AG08395 (cell line): Measurements from ENCODE around the gene FRMD3.
"Not testable (repeated sequence)": the region's sequence is repeated elsewhere in the genome, so short reads cannot be mapped to it uniquely, and the experiment has no call there.

ENCODE experiments used
- DNase-seq: peaks from one replicate; pipeline ENCODE4 v3.0.0; 2012; ENCODE audit warnings: mixed read lengths, low spot score

Gene FRMD3

GRCh38 chr9:83523684-83524083 is 14.5 kb downstream of the FRMD3 start:
- DNase-seq, result no peak

DNA sequence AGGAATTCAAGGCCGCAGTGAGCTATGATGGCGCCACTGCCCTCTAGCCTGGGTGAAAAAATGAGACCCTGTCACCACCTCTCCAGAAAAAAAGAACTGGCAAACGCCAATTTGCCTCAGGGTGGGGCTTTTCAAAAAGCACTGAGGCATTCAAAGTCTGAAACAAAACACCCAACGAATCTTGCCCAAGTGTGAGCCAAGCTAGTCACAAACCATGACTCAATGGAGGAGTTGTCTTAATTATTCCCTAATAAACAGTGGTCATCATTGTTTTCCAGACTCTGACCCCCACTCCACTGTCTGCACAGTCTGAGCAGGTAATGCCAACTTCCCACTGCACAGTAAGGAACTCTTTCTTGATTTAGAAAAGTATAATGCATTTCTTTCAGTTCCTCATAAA is 16.8 kb downstream of the FRMD3 start:
- DNase-seq, result no peak

DNA sequence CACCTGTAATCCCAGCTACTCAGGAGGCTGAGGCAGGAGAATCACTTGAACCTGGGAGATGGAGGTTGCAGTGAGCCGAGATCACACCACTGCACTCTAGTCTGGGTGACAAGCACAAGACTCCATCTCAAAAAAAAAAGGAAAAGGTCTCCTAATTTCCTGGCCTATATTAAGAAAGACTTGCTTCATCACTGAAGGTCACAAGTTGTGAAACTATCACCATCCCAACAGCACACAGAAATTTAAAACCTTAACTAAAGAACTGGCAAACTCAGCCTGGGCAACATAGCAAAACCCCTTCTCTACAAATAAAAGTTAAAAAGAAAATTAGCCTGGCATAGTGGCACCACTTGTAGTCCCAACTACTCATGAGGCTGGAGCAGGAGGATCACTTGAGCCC is 17.2 kb downstream of the FRMD3 start:
- DNase-seq, result no peak

- DNase-seq, result no peak
These were observed 17.9 kb downstream of the FRMD3 start for GRCh38 chr9:83520292-83520691.

DNA sequence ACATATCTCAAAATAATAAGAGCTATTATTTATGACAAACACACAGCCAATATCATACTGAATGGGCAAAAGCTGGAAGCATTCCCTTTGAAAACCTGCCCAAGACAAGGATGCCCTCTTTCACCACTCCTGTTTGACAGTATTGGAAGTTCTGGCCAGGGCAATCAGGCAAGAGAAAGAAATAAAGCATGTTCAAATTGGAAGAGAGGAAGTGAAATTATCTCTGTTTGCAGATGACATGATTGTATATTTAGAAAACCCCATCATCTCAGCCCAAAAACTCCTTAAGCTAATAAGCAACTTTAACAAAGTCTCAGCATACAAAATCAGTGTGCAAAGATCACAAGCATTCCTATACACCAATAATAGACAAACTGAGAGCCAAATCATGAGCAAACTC is 20.2 kb downstream of the FRMD3 start:
- DNase-seq, result not testable (repeated sequence)

GRCh38 chr9:83514767-83515166 is 23.4 kb downstream of the FRMD3 start:
- no peak for DNase-seq

DNA sequence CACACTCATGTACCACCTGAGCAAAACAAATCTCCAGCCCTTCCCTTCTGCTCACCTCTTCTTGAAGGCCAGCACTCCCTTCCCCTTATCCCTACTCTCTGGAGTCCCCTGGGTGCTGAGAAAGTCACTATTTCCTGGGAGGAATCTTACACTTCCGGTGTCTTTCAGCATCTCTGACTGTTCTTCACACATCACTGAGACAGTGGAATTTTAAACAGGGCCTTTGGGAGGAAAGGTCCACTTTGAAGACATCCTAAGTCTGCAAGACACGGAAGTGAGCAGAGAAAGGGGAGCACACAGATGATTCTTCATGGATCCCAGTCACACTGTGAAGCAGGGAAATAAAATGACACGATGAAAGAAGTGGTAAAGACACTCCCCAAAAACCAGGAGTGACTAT is 25.6 kb downstream of the FRMD3 start:
- no peak for DNase-seq

- peak; percentile 24 for DNase-seq
These were observed 27.1 kb downstream of the FRMD3 start for GRCh38 chr9:83511051-83511450.

DNA sequence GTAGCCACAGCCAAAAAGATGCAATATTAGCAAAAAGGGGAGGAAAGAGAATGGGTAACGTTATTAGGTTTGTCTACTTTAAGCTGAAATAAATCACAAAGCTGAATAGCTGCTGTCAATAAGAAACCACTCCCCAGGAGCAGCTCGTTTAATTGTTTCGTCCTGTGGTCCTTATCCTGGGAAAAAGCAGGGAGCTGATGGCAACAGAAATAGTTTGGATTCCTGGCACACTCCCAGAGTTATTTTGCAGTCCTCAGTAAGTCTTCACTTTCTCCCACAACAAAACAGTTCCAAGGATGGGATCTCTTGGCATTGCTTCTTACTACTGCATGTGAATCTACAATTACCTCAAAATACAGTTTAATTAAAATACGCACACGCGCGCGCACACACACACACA is 28.8 kb downstream of the FRMD3 start:
- DNase-seq, result peak; percentile 62

- no peak for DNase-seq
These were observed 30.1 kb downstream of the FRMD3 start for GRCh38 chr9:83508067-83508466.

GRCh38 chr9:83505282-83505681 is 32.9 kb downstream of the FRMD3 start:
- no peak for DNase-seq

GRCh38 chr9:83503866-83504265 is 34.3 kb downstream of the FRMD3 start:
- no peak for DNase-seq

DNA sequence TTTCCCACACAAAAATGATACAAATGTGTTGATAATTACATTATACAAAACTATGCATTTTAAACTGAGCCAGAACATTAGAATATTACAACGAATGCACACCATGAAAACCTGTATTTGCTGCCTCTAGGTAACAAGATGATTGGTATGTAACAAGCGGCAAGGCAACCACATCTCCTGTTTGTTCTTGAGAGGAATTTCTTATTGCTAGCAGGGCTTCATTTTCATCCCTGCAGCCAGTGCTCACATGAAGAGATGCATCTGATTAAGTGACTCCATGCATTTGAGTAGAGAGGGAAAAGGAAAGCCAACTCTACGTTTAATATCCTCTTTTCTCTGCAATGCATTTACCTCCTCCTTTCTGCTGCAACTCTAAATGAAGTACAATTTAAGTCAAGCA is 36.6 kb downstream of the FRMD3 start:
- DNase-seq, result no peak

DNA sequence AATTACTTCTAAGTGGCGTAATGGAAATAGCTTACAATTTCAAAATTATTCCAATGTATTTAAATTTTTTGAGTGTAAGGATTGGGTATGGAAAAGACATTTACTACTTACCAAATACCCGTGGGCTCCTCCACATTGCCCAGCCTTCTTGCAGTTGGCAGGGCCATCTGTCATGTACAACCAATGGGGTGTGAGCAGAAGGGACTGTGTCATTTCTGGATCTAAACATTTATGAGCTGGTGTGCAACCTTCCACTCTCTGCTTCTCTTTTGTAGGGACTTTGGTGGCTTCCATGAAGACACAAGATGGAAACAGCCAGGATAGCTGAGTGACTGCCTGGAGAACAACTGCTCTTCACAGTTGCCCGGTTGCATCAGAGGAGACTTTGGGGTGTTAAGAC is 40.8 kb downstream of the FRMD3 start:
- no peak for DNase-seq

GRCh38 chr9:83491995-83492394 is 46.2 kb downstream of the FRMD3 start:
- no peak for DNase-seq

DNA sequence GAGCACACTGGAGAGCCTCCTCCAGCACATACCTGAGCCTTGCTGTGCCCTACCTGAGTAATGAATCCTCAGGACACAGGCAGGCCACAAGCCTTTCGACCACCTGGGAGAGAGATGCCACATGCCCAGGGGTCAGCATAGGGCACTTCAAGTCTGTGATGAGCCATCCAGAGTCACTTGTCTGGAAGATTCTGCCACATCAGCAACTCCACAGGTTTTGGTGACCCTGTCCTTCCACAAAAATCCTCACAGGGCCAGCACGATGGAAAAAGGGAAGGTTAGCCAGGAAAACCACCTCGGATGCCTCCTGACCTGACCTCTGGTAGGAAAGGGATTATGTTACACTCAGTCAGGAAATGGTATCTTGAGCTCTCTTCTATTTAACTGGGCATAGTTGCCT is 46.8 kb downstream of the FRMD3 start:
- DNase-seq, result no peak

- DNase-seq, result no peak
These were observed 48.2 kb downstream of the FRMD3 start for GRCh38 chr9:83489961-83490360.

- DNase-seq, result no peak
These were observed 53.2 kb downstream of the FRMD3 start for GRCh38 chr9:83484990-83485389.

DNA sequence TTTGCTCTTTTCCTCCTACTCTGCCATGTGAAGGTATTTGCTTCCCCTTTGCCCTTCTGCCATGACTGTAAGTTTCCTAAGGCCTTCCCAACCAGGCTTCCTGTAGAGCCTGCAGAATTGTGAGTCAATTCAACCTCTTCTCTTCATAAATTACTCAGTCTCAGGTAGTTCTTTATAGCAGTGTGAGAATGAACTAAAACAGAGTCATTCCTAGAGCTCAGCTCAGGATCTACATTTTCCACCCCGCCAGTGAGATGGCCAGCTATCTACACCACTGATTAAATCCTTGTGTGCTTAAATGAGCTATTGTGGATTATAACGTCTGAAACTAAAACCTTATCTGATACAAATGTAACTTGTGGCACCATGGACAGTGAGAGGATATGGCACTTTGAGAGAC is 55.0 kb downstream of the FRMD3 start:
- no peak for DNase-seq

- no peak for DNase-seq
These were observed 58.4 kb downstream of the FRMD3 start for GRCh38 chr9:83479765-83480164.

DNA sequence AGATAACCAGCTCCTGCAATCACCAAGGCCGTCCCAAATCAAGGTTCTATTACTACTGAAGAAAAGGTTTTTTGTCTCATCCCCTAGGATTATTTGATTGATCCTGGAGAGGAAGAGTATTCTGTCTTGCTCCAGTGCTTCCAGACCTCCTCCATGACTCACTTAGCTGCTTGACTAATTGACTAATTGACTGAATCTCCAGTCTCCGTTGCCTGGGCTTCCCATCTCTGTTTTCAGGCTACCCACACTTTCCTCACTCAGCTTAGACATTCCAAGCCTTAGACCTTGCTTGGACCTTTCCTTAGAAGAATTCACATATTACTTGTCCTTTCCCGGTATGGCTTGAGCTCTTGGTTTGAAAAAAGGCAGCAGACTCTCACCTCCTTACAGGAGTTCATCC is 60.6 kb downstream of the FRMD3 start:
- DNase-seq, result peak; percentile 57

GRCh38 chr9:83477120-83477519 is 61.1 kb downstream of the FRMD3 start:
- DNase-seq, result no peak

DNA sequence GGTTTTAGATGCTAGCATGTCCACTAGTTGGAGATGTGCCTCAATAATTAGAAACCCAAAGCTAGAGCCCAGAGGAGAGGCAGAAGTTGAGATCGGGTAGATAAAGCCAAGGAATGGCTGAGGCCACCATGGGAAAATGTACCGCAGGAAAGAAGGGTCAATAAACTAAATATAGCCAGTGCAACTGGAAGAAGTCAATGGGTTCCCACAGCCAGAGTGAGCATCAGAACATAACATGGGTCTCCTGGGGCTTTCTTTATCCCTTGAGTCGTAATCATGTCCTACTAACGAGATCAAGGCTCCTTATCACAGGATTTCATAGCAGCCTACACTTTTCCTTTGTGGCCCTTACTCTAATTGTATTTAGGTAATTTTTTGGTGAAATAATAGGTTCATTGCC is 61.7 kb downstream of the FRMD3 start:
- no peak for DNase-seq

DNA sequence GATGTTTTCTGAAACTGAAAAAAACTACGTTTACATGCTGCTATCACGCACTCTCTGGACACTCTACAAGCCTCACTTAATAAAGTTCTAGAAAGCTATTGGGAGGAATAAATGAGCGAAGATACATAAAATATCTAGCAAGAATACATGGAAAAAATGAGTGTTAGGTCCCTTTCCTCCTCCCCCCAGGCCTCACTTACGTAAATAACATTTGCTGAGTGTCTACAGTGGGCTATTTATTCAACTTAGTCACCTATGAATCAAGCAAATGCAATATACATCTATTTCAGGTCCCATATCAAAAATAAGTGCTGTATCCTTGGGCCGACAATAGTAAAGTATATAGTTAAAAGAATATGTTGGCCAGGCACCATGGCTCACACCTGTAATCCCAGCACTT is 62.5 kb downstream of the FRMD3 start:
- no peak for DNase-seq

- DNase-seq, result no peak
These were observed 63.6 kb downstream of the FRMD3 start for GRCh38 chr9:83474631-83475030.
